Subcutaneous abdominal adipose tissue (tissue), 5 donors: ENCODE data around the gene PIGO.

Source experiments
- H3K27ac ChIP-seq: one replicate; pipeline ENCODE4 v1.7.0; 2013; ENCODE audit warnings: low read depth, mild to moderate bottlenecking, inconsistent platforms, low read length, moderate library complexity
- H3K27me3 ChIP-seq, 5 donors: one replicate each; pipeline ENCODE4 v1.7.0; 2013; ENCODE audit warnings: low read length in 5 of 5, inconsistent platforms in 1 of 5; ENCODE audit not compliant: control insufficient read depth in 5 of 5, insufficient read depth in 4 of 5
- H3K36me3 ChIP-seq, 5 donors: one replicate each; pipeline ENCODE4 v1.7.0; 2013; ENCODE audit warnings: low read length in 5 of 5; ENCODE audit not compliant: control insufficient read depth in 5 of 5, insufficient read depth in 5 of 5
- H3K4me1 ChIP-seq, 5 donors: one replicate each; pipeline ENCODE4 v1.7.0; 2013; ENCODE audit warnings: low read length in 5 of 5, mild to moderate bottlenecking in 3 of 5, moderate library complexity in 1 of 5; ENCODE audit not compliant: control insufficient read depth in 5 of 5, insufficient read depth in 5 of 5
- H3K4me3 ChIP-seq, 5 donors: one replicate each; pipeline ENCODE4 v1.7.0; 2013; ENCODE audit warnings: low read length in 5 of 5, low read depth in 1 of 5
- H3K9ac ChIP-seq, 5 donors: one replicate each; pipeline ENCODE4 v1.7.0; 2013; ENCODE audit warnings: low read length in 5 of 5, mild to moderate bottlenecking in 4 of 5, moderate library complexity in 3 of 5
- H3K9me3 ChIP-seq, 5 donors: one replicate each; pipeline ENCODE4 v1.7.0; 2013; ENCODE audit warnings: low read length in 5 of 5; ENCODE audit not compliant: control insufficient read depth in 5 of 5
- donor health status: healthy.
- donor health status: healthy.
- donor health status: healthy.
- donor health status: healthy.
- donor health status: healthy.

Gene PIGO

DNA sequence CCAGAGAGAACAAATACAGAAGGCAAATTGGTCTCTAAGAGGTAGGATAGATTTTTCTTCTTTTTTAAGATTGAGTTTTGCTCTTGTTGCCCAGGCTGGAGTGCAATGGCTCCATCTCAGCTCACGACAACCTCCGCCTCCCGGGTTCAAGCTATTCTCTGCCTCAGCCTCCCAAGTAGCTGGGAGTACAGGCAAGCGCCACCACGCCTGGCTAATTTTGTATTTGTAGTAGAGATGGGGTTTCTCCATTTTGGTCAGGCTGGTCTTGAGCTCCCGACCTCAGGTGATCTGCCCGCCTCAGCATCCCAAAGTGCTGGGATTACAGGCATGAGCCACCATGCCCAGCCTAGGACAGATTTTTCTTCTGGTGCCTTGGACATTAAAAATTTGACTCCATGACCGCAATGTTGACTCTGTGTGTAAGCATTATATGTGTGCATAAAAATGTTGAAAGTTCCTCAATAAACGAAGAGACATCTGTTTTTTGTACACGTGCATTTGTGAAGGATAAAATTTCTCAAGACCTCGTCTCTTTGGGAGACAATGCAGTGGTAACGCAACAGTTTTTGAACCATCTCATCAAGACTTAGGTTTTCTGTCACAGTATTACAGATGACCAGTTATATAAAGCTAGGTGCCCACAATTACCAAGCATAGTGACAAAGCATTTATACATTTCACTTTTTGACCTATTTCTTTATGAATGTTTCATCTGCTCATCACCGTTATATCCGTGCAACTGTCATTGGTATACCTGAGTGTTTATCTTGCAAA is 41.3 kb downstream of the PIGO start:
- no peaks in the 10 kb centered on the region for H3K4me1 ChIP-seq
- no peak overlapping the region for H3K4me3 ChIP-seq
- no peaks in the 10 kb centered on the region for H3K27me3 ChIP-seq
- H3K36me3 ChIP-seq: peaks cover 34 to 87% (median 71%) of the 10 kb centered on the region in 5 donors
- H3K27ac ChIP-seq: no peak overlapping the region
- H3K9ac ChIP-seq: no peak overlapping the region
- H3K9me3 ChIP-seq: no peaks in the 10 kb centered on the region

DNA sequence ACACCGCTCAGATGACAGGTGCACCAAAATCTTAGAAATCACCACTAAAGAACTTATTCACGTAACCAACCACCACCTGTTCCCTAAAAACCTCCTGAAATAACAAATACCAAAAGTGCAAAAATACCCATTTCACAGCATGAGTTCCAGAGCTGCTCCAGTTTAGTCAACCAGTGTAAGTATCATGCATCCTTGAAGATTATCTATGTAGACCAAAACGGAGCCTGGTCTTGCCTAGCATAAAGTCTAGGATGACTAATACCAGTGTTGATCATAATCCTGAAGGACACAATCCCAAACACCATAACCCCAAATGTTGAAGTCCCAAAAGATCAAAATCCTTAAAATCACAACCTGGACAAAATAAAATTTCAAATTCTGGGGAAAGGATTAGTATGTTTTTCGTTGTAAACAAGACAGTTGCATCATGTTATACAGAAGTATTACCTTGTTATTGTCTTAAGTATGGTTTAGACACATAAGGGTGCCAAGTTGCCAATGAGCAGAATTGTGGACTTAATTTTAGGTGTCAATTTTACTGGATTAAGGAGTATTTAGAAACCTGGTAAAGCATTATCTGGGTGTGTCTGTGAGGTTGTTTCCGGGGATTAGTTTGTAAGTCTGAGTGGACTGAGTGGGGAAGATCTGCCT is 42.1 kb downstream of the PIGO start:
- no peak overlapping the region for H3K4me3 ChIP-seq
- no peak overlapping the region for H3K27ac ChIP-seq
- H3K27me3 ChIP-seq: no peaks in the 10 kb centered on the region
- no peaks in the 10 kb centered on the region for H3K4me1 ChIP-seq
- H3K9ac ChIP-seq: no peak overlapping the region
- H3K36me3 ChIP-seq: peaks cover 32 to 86% (median 64%) of the 10 kb centered on the region in 5 donors
- no peaks in the 10 kb centered on the region for H3K9me3 ChIP-seq

DNA sequence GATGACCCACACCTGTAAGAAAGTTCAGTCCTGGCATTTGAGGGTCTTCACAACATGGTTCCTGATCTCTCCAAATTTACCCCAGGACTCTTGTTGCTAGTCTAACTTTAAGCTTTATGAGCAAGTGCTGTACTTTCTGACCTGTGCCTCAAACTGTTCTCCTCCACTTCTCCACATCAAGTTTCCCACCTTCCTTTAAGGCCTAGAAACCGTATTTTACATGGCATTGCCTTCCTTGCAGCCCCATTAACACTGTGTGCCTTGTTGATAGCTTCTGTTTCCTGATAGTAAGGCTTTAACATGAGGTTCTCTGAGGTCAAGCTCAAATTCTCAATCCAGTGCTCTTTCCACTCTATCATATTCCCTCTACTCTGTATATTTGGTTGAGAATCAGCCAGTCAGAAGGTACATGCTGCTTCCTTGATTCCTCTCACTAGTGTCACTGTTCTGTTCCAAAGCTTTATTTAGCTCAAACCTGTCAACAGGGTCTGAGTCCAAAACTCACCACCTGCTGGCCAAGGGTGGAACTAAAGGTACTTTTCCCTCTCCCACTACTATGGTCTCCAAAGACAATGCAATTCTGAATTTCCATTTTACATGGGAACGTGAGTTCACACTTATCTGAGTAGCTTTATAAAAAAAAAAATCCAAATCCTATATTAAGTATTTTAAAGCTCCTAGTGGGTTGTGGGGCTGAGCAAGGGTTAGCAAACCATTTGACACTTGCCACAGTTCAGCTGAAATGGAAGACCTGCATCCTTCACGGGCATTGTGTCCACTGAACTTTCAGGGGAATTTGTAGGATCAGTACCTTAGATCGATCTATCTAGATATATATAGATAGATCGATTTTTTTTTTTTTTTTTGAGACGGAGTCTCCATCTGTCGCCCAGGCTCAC is 45.1 kb downstream of the PIGO start:
- Histone ChIP-seq H3K9me3 (no peaks in the 10 kb centered on the region), H3K4me1 (no peaks in the 10 kb centered on the region), H3K36me3 (peaks cover 22 to 72% (median 47%) of the 10 kb centered on the region in 5 donors), H3K9ac (no peak overlapping the region), H3K4me3 (no peak overlapping the region), H3K27ac (no peak overlapping the region), H3K27me3 (no peaks in the 10 kb centered on the region)

DNA sequence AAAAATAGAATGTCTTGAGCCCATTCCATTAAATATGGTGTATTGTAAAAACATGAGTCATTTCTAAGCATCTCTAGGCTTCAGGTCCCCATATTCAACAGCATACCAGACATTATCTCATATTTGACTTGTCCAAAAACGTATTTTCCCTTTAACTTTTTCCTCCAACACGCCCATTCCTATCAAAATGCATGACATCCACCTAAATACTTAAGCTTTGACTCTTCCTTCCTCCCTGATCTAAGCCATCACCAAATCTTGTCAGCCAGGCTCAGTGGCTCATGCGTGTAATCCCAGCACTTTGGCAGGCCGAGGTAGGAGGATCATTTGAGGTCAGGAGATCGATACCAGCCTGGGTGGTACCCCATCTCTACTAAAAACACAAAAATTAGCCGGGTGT is 47.9 kb downstream of the PIGO start:
- no peaks in the 10 kb centered on the region for H3K4me1 ChIP-seq
- no peaks in the 10 kb centered on the region for H3K27me3 ChIP-seq
- H3K9ac ChIP-seq: no peak overlapping the region
- H3K27ac ChIP-seq: no peak overlapping the region
- H3K36me3 ChIP-seq: peaks cover 10 to 71% (median 48%) of the 10 kb centered on the region in 5 donors
- H3K4me3 ChIP-seq: no peak overlapping the region
- H3K9me3 ChIP-seq: no peaks in the 10 kb centered on the region

DNA sequence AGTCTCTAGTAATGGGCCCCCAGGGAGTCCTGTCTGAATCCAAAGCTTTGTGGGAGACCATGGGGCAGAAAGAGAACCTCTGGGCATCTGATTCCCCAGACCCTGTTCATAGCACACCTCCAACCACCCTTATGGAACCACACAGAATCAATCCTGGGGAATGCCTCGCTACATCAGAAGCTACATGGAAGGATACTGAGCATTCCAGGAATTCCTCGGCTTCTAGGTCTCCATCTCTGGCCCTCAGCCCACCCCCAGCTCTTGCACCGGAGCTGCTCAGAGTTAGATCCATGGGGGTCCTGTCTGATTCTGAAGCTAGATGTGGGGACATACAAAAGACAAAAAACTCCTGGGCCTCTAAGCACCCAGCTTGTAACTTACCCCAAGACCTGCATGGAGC is 52.3 kb downstream of the PIGO start:
- Histone ChIP-seq H3K4me1 (peaks cover 0 to 7% (median 4%) of the 10 kb centered on the region in 5 donors), H3K27me3 (no peaks in the 10 kb centered on the region), H3K27ac (no peak overlapping the region), H3K36me3 (peaks cover 3 to 58% (median 39%) of the 10 kb centered on the region in 5 donors), H3K9me3 (no peaks in the 10 kb centered on the region), H3K4me3 (no peak overlapping the region), H3K9ac (no peak overlapping the region)

DNA sequence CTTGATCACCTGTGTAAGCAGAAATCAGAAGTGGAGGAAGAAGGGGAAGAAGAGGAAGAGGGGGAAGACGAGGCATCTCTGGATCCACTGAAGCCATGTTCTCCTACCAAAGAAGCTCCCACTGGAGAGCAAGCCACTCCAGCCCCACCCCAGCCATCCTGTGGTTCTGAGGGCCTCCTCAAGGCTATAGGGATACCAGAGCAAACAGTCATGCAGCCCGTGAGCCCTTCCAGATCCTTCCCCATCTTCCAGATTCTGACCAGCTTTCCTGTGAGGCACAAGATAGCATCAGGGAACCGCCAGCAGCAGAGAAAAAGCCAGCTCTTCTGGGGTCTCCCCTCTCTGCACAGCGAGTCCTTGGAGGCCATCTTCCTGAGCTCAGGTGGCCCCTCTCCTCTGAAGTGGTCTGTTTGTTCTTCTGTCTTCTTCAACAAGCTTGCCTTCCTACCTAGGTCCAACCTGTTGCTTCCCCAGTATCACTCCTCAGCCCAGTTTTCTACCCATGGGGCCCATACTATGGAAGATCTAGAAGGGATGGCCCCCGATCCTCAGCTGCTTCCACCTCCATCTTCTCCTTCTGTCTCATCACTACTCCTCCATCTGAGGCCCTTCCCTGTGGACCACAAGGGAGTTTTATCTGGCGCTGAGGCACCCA is 53.4 kb downstream of the PIGO start:
- Histone ChIP-seq H3K36me3 (peaks cover 0 to 50% (median 35%) of the 10 kb centered on the region in 5 donors), H3K9me3 (no peaks in the 10 kb centered on the region), H3K27me3 (no peaks in the 10 kb centered on the region), H3K4me1 (peaks cover 0 to 7% (median 4%) of the 10 kb centered on the region in 5 donors), H3K4me3 (no peak overlapping the region), H3K9ac (no peak overlapping the region), H3K27ac (no peak overlapping the region)

DNA sequence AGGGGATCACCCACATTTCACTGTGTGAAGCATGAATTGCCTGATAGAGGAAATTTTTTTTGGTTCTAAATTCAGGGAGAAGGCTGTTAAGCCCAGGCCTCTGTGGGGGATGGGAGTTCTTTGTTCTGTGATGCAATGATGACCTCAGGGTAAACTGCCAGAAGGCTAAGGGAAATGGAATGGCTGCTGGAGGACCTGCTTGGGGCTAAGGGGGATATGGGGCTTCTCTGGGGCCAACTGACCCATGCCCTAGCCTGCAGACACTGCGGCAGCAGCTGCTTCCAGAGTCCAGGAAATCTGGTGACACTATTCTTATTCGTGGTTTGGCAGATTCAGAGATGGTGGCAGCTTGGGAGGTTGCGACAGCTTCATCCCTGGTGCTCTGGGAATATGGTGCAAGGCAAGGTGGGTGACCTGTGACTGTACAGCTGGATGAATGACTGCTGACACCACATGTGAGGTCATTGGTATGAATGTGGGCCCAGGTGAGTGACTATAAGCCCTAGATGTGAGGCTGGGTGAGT is 54.2 kb downstream of the PIGO start:
- Histone ChIP-seq H3K4me1 (peaks cover 0 to 7% (median 4%) of the 10 kb centered on the region in 5 donors), H3K4me3 (no peak overlapping the region), H3K27ac (no peak overlapping the region), H3K9me3 (no peaks in the 10 kb centered on the region), H3K27me3 (no peaks in the 10 kb centered on the region), H3K9ac (no peak overlapping the region), H3K36me3 (peaks cover 0 to 44% (median 33%) of the 10 kb centered on the region in 5 donors)
